CD4-positive, alpha-beta T cell treated with Interleukin-10 for 1 hour (primary cell): ENCODE data around the gene SOS1.
"Not testable (repeated sequence)": the region's sequence is repeated elsewhere in the genome, so short reads cannot be mapped to it uniquely, and the experiment has no call there.

Experiments used
- DNase-seq: peaks from one replicate; pipeline ENCODE4 v3.0.0-alpha.2; 2020

The SOS1 gene

DNA sequence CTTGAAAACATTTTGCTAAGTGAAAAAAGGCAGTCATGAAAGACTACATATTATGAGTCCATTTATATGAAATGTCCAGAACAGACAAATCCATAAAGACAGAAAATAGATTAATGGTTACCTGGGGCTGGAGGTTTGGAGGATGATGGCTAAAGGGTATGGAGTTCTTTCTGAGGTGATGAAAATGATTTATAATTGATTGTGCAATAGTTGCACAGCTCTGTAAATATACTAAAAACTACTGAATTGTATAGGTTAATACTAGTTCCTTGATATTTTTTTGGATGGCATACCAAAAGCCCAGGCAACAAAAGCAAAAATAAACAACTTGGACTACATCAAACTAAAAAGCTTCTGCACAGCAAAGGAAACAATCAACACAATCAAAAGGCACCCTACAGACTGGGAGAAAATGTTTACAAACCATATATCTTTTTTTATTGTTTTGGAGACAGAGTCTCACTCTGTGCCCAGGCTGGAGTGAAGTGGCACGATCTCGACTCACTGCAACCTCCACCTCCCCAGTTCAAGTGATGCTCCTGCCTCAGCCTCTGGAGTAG is 21.5 kb downstream of the SOS1 start:
- DNase-seq = no peak

DNA sequence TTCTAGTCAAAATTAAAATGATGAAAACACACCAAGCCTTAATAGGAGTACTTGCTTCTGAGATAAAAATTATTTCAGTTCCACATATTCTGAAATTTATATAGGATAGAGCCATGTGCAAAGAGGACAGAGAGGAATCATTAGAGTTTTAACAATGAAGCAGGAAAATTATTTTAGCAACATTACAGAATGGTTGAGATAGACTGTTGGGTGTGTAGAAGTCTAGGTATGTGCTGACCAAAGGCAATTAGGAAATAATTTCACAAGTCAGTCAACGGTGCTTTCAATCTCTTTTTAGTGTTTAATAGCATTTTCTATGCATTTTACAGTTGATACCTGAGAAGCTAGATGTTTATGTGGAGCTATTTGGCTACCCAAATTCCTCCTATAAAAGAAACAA is 25.2 kb downstream of the SOS1 start:
- DNase-seq = no peak

- DNase-seq = no peak
These were observed 26.0 kb downstream of the SOS1 start for GRCh38 chr2:39094717-39095363.

- no peak for DNase-seq
These were observed 27.5 kb downstream of the SOS1 start for GRCh38 chr2:39093218-39093898.

DNA sequence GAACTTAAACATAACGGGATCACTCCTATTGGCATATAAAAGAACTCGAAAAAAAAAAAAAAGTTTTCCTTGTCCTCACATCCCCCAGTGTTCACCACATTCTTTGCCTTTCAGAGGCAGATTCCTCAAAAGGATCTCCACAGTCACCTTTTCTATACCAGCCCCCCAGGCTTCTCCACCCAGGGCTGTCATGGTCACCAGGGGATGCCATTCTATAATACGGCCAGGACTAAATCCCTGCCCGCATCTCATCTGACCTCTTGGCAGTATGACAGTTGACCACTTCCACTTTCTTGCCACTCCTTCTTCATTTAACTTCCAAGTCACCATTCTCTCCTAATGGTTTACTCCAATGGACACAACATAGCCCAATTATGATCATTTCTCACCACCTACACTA is 29.3 kb downstream of the SOS1 start:
- no peak for DNase-seq

DNA sequence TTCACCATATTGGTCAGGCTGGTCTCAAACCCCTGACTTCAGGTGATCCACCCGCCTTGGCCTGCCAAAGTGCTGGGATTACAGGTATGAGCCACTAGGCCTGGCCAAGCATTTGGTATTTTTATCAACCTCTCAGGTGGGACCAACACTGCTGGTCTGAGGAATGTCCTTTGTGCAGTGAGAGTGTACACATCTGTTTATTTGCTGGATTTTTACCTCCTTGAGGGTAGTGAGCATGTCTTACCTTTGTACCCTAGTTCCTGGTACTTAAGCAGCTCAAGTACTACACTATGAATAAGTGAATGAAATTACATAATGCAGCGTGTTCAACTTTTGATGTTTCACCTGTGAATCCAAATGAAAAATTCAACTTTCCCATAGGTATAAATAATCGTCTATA is 29.8 kb downstream of the SOS1 start:
- DNase-seq = no peak

GRCh38 chr2:39080152-39080551 is 40.7 kb downstream of the SOS1 start:
- DNase-seq = no peak

DNA sequence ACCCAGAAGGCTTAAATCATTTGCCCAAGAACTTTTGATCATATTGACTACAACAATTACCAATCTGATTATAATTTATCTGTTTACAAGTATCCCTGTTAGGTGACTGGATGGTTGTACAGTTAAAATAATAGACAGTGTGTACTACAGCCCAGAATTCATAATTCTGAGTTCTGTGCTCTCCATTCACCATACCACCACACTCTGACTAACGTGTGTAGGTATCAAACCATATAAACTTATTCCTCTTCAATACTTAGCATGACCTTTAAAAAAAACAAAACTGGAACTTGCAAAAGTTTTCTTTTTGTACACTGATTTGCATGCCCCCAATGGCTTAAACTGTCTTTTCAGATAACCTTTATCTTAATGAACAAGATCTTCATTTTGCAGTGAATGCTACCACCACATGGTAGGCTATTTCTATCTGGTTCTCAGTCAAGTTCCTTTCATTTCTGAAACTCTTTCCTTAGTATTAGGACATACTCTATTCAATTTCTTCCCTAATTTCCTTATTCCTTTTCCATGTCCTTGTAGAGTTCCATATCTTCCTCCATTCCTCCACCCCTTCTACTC is 50.9 kb downstream of the SOS1 start:
- DNase-seq = no peak

GRCh38 chr2:39069136-39069515 is 51.7 kb downstream of the SOS1 start:
- DNase-seq = peak; percentile 17

GRCh38 chr2:39068299-39069135 is 52.3 kb downstream of the SOS1 start:
- DNase-seq = no peak

- no peak for DNase-seq
These were observed 55.2 kb downstream of the SOS1 start for GRCh38 chr2:39065616-39066015.

GRCh38 chr2:39062320-39062719 is 58.5 kb downstream of the SOS1 start:
- DNase-seq = no peak

DNA sequence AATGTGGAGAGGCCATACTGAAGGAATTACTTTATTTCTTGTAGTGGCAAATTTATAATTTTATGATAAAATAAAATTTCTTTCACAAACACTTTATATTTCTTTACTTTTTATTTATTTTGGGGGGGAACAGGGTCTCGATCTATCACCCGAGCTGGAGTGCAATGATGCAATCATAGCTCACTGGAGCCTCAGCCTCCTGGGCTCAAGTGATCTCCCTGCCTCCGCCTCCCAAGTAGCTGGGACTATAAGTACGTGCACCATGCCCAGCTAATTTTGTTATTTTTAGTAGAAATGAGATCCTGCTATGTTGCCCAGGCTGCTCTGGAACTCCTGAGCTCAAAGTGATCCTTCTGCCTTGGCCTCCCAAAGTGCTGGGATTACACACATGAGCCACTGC is 59.6 kb downstream of the SOS1 start:
- no peak for DNase-seq

- DNase-seq = peak; percentile 72
These were observed 61.4 kb downstream of the SOS1 start for GRCh38 chr2:39059366-39059952.

- DNase-seq = no peak
These were observed 62.8 kb downstream of the SOS1 start for GRCh38 chr2:39058101-39058500.

GRCh38 chr2:39052665-39053064 is 68.2 kb downstream of the SOS1 start:
- DNase-seq = not testable (repeated sequence)

GRCh38 chr2:39050109-39050508 is 70.7 kb downstream of the SOS1 start:
- DNase-seq = no peak

- no peak for DNase-seq
These were observed 81.8 kb downstream of the SOS1 start for GRCh38 chr2:39039072-39039471.

DNA sequence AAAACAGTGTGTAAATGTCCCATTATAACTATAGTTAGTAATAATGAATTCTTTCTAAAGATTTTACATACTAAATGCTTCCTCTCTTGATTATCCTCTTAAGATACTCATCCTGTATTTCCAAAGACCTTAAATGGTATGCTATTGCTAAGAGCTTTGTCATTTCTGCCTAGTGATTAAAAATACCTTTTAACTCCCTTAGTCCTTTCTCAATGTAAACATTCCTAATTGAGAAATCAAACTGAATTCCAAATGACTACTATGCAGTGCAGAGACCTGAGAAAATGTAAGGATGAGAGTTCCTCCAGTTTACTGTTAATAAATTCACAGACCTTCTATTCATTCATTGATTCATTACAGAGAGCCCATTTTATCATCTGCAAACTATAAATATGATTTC is 86.9 kb downstream of the SOS1 start:
- no peak for DNase-seq

GRCh38 chr2:39027421-39027820 is 93.4 kb downstream of the SOS1 start:
- DNase-seq = no peak

DNA sequence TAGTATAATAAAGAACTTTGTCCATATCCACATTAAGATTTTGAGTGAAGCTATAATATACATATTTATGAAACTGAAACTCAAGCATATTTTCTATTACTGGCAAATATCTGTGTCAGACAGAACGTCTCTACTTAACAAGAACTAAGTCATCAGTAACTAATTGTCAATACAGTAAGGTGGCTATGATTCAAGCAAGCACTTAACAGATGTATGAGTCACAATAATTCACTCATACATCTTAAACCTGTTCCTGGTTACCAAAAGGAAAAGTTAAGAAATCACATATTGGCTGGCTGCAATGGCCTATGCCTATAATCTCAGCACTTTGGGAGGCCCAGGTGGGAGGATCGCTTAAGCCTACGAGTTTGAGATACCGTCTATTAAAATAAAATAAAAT is 96.0 kb downstream of the SOS1 start:
- no peak for DNase-seq

GRCh38 chr2:39023649-39024048 is 97.2 kb downstream of the SOS1 start:
- DNase-seq = no peak

- DNase-seq = no peak
These were observed 98.1 kb downstream of the SOS1 start for GRCh38 chr2:39022642-39023235.
